ENCODE results near the gene NPTX2. TPM values are rescaled to one million over a fixed set of nuclear protein-coding genes. Genes with fewer than 3 reads are reported as not detected.

Gene NPTX2
- total RNA-seq, 1 donor from 2014 or later, result 0.40 TPM

DNA sequence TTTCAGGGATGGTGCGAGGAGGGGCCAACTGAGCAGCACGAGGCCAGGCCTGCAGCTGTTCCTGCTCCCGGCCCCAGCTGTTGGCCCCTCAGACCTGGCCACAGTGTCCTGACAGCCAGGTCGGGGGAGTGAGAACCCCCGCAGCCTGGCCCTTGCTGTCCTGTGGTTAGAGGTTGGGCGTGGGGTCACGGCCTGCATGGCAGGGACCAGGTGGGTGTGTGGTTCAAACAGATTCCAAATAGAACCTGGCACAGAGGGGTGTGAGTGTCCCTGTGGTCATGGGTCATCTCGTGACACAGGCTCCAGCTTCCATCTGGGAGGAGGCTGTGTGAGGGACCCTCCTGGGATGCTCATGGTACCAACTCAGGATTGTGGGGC, 10.3 kb downstream of the NPTX2 start:
- DNase-seq (ENCODE audit: low read depth), result no peak
- H3K4me3 ChIP-seq (ENCODE audit: low read depth, low read length), result no peak overlapping the region
- TF ChIP-seq, protein P1, sequence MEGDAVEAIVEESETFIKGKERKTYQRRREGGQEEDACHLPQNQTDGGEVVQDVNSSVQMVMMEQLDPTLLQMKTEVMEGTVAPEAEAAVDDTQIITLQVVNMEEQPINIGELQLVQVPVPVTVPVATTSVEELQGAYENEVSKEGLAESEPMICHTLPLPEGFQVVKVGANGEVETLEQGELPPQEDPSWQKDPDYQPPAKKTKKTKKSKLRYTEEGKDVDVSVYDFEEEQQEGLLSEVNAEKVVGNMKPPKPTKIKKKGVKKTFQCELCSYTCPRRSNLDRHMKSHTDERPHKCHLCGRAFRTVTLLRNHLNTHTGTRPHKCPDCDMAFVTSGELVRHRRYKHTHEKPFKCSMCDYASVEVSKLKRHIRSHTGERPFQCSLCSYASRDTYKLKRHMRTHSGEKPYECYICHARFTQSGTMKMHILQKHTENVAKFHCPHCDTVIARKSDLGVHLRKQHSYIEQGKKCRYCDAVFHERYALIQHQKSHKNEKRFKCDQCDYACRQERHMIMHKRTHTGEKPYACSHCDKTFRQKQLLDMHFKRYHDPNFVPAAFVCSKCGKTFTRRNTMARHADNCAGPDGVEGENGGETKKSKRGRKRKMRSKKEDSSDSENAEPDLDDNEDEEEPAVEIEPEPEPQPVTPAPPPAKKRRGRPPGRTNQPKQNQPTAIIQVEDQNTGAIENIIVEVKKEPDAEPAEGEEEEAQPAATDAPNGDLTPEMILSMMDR (conservative IDR thresholded peaks at IDR 0.05; ENCODE audit: low read depth, low read length), result no peak

DNA sequence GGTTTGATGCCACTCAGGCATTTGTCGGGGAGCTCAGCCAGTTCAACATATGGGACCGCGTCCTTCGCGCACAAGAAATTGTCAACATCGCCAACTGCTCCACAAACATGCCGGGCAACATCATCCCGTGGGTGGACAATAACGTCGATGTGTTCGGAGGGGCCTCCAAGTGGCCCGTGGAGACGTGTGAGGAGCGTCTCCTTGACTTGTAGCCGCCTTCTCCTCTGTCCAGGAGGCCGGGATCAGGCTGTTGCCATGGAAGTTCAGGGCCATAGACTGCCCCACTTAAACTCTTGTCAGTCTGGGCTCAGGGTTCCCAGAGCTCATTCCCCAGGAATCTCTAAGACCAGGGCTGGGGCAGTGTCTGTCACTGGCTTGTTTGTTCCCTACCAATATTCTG, 11.3 kb downstream of the NPTX2 start:
- DNase-seq (ENCODE audit: low read depth), result no peak
- TF ChIP-seq, protein P1 (conservative IDR thresholded peaks at IDR 0.05; ENCODE audit: low read depth, low read length), result no peak
- no peak overlapping the region for H3K4me3 ChIP-seq (ENCODE audit: low read depth, low read length)

DNA sequence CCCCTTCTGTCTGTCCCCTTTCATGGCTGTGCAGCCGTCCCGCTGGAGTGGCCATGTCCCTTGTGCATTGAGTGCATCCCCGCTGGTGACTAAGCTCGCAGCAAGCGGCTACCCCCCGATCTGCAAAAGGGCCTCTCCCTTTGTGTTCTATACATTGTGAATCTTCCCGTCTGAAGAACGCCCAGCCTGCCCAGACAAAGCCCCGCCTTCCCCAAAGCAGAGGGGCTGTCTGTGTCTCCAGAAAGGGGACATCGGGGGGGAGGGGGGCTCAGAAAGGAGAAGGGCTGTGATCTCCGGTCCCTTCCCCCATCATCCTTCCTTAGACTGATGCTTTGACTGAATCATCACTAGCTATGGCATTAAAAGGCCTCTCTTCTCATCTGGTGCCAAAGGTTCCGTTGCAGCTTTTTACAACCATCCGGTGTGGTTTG, 11.9 kb downstream of the NPTX2 start:
- TF ChIP-seq, protein P1 (conservative IDR thresholded peaks at IDR 0.05; ENCODE audit: low read depth, low read length), result no peak
- no peak for DNase-seq (ENCODE audit: low read depth)
- H3K4me3 ChIP-seq (ENCODE audit: low read depth, low read length), result no peak overlapping the region

DNA sequence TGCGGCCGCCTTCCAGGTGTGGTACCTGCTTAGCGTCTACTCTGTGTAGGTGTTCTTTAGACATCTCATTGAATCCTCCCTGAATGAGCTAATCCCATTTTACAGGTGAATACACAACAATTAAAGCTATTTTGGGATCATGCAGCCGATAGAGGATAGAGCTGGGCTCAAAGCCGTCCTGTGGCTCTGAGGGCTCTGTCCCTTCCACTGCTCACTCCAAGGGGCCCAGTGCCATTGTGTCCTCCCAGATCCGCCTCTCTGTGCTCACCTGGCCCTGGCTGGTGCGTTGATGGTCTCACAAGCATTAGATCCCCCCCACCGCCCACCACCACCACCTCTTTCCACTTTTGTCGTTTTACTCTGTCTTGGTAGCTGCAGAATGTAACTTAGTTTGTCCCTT, 13.1 kb downstream of the NPTX2 start:
- no peak overlapping the region for H3K4me3 ChIP-seq (ENCODE audit: low read depth, low read length)
- DNase-seq (ENCODE audit: low read depth), result no peak
- TF ChIP-seq, protein P1 (conservative IDR thresholded peaks at IDR 0.05; ENCODE audit: low read depth, low read length), result no peak

GRCh38 chr7:98630770-98631169, 13.7 kb downstream of the NPTX2 start:
- TF ChIP-seq, protein P1 (conservative IDR thresholded peaks at IDR 0.05; ENCODE audit: low read depth, low read length), result no peak
- H3K4me3 ChIP-seq (ENCODE audit: low read depth, low read length), result no peak overlapping the region
- no peak for DNase-seq (ENCODE audit: low read depth)

DNA sequence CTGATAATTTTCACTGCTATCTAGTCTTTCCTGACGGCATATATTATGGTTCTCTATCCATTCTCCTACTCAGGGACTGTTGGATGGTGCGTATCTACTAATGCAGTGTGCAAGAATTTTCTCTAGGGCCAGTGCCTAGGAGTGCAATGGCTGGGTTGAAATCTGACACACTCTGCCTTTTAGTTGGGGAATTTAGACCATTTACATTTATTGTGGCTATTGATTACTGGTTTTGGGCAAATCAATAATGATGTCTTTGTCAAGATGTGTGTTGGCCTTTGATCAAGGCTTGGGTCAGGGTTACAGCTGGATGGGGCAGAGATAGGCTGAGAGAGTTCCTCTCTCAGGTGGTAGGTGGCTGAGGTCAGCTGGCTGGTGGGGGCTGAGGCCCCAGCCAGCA, 21.8 kb downstream of the NPTX2 start:
- no peak for DNase-seq (ENCODE audit: low read depth)
- no peak overlapping the region for H3K4me3 ChIP-seq (ENCODE audit: low read depth, low read length)
- TF ChIP-seq, protein P1 (conservative IDR thresholded peaks at IDR 0.05; ENCODE audit: low read depth, low read length), result no peak

- no peak overlapping the region for H3K4me3 ChIP-seq (ENCODE audit: low read depth, low read length)
- DNase-seq (ENCODE audit: low read depth), result no peak
- TF ChIP-seq, protein P1 (conservative IDR thresholded peaks at IDR 0.05; ENCODE audit: low read depth, low read length), result no peak
Measured at GRCh38 chr7:98640375-98640774, 23.3 kb downstream of the NPTX2 start.
